Kidney epithelial cell (primary cell): ENCODE data around the gene TASP1. TPM values are rescaled to one million over a fixed set of nuclear protein-coding genes. Genes with fewer than 3 reads are reported as not detected.

Source experiments
- DNase-seq: peaks from one replicate; pipeline ENCODE4 v3.0.0-alpha.2; 2010; ENCODE audit warnings: low read depth
- H3K27me3 ChIP-seq: 2 replicates; pipeline ENCODE4 v1.6.0; 2011; ENCODE audit warnings: low read length; ENCODE audit not compliant: control insufficient read depth, insufficient read depth
- H3K36me3 ChIP-seq: 2 replicates; pipeline ENCODE4 v1.5.1; 2011; ENCODE audit warnings: low read length; ENCODE audit not compliant: control insufficient read depth, insufficient read depth
- H3K4me3 ChIP-seq: 2 replicates; pipeline ENCODE4 v1.5.1; 2011; ENCODE audit warnings: low read depth, mild to moderate bottlenecking, control low read depth, low read length
- total RNA-seq: library from RNA; depleted of rRNA; stranded (reverse); fragments of >200 nt; gene quantifications from 2 replicates; pipeline ENCODE4 v1.2.3, GENCODE V29; 2015
- TF ChIP-seq, protein P1 (sequence below): IDR thresholded peaks from 2 replicates; pipeline ENCODE4 v1.5.1; 2011; ENCODE audit warnings: mild to moderate bottlenecking, moderate library complexity, low read length, control low read depth, inconsistent platforms; ENCODE audit not compliant: insufficient read depth, poor library complexity, severe bottlenecking

The TASP1 gene
- total RNA-seq, 1 donor from 2014 or later, result 10.6 TPM

DNA sequence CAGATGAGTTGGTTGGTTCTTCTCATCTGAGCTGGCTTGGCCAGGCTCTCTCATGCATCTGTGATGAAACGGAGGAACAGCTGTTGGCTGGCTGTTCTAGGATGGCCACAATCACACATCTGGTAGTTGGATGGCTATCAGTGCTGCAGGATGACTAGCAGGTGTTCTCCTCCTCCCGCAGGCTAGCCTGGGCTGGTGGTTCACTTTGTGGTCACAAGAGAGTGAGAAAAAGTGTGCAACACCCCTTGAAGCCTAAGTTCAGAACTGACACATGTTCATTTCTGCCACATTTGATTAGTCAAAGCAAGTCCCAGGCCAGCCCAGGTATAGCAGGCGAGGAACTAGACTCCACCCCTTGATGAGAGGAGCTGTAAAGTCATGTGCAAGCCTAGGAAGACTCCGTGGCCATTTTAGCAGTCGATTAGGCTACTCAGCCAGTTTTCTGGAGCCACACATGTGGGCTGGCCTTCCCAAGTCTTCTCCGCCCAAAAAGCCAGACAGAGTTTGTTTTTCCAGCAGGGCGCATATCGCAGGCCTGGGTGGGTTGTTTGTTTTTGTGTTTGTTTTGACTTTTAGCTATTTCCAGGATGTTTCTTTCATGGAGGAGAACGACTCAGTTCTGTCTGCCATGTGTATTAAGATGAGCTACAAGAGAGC, 296.9 kb downstream of the TASP1 start:
- DNase-seq, result no peak
- H3K36me3 ChIP-seq, result no peaks in the 10 kb centered on the region
- TF ChIP-seq, protein P1, sequence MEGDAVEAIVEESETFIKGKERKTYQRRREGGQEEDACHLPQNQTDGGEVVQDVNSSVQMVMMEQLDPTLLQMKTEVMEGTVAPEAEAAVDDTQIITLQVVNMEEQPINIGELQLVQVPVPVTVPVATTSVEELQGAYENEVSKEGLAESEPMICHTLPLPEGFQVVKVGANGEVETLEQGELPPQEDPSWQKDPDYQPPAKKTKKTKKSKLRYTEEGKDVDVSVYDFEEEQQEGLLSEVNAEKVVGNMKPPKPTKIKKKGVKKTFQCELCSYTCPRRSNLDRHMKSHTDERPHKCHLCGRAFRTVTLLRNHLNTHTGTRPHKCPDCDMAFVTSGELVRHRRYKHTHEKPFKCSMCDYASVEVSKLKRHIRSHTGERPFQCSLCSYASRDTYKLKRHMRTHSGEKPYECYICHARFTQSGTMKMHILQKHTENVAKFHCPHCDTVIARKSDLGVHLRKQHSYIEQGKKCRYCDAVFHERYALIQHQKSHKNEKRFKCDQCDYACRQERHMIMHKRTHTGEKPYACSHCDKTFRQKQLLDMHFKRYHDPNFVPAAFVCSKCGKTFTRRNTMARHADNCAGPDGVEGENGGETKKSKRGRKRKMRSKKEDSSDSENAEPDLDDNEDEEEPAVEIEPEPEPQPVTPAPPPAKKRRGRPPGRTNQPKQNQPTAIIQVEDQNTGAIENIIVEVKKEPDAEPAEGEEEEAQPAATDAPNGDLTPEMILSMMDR, result no peak
- no peak overlapping the region for H3K4me3 ChIP-seq
- H3K27me3 ChIP-seq, result no peaks in the 10 kb centered on the region

DNA sequence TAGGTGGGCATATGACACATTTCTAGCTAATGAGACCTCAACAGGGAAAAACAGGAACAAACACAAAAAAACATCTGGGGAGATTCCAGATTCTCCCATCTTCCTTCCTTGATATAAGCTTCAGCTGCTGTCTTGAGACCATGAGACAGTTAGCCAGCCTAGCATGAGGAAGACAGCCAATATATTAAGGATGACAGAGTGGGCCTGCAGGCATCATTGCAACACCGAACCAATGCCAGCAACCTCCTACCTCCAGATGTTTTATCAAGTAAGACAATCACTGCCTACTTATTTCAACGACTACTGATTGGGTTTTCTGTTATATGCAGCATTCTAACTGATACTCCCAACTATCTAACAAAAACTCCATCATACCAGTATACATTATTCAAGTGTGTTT, 298.6 kb downstream of the TASP1 start:
- Histone ChIP-seq H3K36me3 (no peaks in the 10 kb centered on the region), H3K4me3 (no peak overlapping the region), H3K27me3 (no peaks in the 10 kb centered on the region)
- DNase-seq, result no peak
- TF ChIP-seq, protein P1, result no peak

Other genes with a start within 250 kb of the TASP1 start
- gene ESF1, start 146.0 kb upstream of the TASP1 start, total RNA-seq, result 11.1 and 12.9 TPM in 2 replicates
- 17.5 and 46.8 TPM in 2 replicates for gene NDUFAF5, start 146.1 kb upstream of the TASP1 start, total RNA-seq